Liver (tissue), 9 donors: Measurements from ENCODE around the gene SLC16A2. TPM values are rescaled to one million over a fixed set of nuclear protein-coding genes. Genes with fewer than 3 reads are reported as not detected.

Experiments
- DNase-seq: peaks from one replicate; pipeline ENCODE4 v3.0.0-alpha.2; 2017; ENCODE audit warnings: low spot score
- H3K27ac ChIP-seq, 2 donors: one replicate each; pipeline ENCODE4 v1.7.0; 2013; ENCODE audit warnings: inconsistent platforms in 2 of 2, low read length in 2 of 2, control low read depth in 1 of 2, low read depth in 1 of 2, mild to moderate bottlenecking in 1 of 2
- H3K27me3 ChIP-seq, 4 donors: one replicate each; pipeline versions ENCODE4 v1.6.1 to v1.7.0; 2013; ENCODE audit warnings: low read length in 3 of 4, inconsistent platforms in 1 of 4, mild to moderate bottlenecking in 1 of 4, moderate library complexity in 1 of 4; ENCODE audit not compliant: control insufficient read depth in 4 of 4, insufficient read depth in 4 of 4
- H3K36me3 ChIP-seq, 4 donors: one replicate each; pipeline versions ENCODE4 v1.6.1 to v1.7.0; 2013; ENCODE audit warnings: low read length in 3 of 4, mild to moderate bottlenecking in 3 of 4, low read depth in 1 of 4, moderate library complexity in 1 of 4; ENCODE audit not compliant: control insufficient read depth in 4 of 4, insufficient read depth in 3 of 4
- H3K4me1 ChIP-seq, 4 donors: one replicate each; pipeline versions ENCODE4 v1.6.1 to v1.7.0; 2013; ENCODE audit warnings: low read length in 3 of 4, mild to moderate bottlenecking in 3 of 4, moderate library complexity in 1 of 4; ENCODE audit not compliant: control insufficient read depth in 4 of 4, insufficient read depth in 4 of 4
- H3K4me3 ChIP-seq, 3 donors: one replicate each; pipeline versions ENCODE4 v1.6.1 to v1.7.0; 2013; ENCODE audit warnings: low read length in 3 of 3, control low read depth in 1 of 3, low read depth in 1 of 3, mild to moderate bottlenecking in 1 of 3
- H3K9ac ChIP-seq, 2 donors: one replicate each; pipeline ENCODE4 v1.7.0; 2013; ENCODE audit warnings: low read length in 2 of 2, mild to moderate bottlenecking in 2 of 2, moderate library complexity in 2 of 2, control low read depth in 1 of 2, low read depth in 1 of 2
- H3K9me3 ChIP-seq, 4 donors: one replicate each; pipeline versions ENCODE4 v1.6.1 to v1.7.0; 2013; ENCODE audit warnings: low read length in 3 of 4; ENCODE audit not compliant: control insufficient read depth in 4 of 4
- EGR1 ChIP-seq, 2 donors: IDR thresholded peaks; 2 replicates each; pipeline ENCODE4 v1.6.1; 2016 to 2018; ENCODE audit warnings: antibody characterized with exemption in 2 of 2, low read depth in 2 of 2
- FOXA1 ChIP-seq: IDR thresholded peaks from 2 replicates; pipeline ENCODE4 v1.6.1; 2016; ENCODE audit warnings: antibody characterized with exemption
- FOXA2 ChIP-seq: IDR thresholded peaks from 2 replicates; pipeline ENCODE4 v1.6.1; 2016; ENCODE audit warnings: antibody characterized with exemption
- HNF4A ChIP-seq, 2 donors: conservative IDR thresholded peaks; 2 replicates each; pipeline ENCODE4 v1.6.1; 2016; ENCODE audit warnings: antibody characterized with exemption in 2 of 2, mild to moderate bottlenecking in 2 of 2
- HNF4G ChIP-seq: IDR thresholded peaks from 2 replicates; pipeline ENCODE4 v1.6.1; 2016; ENCODE audit warnings: antibody characterized with exemption
- JUND ChIP-seq, 2 donors: IDR thresholded peaks; 2 replicates each; pipeline ENCODE4 v1.6.1; 2016; ENCODE audit warnings: antibody characterized with exemption in 2 of 2
- NR2F2 ChIP-seq: IDR thresholded peaks from 2 replicates; pipeline ENCODE4 v1.6.1; 2016; ENCODE audit warnings: antibody characterized with exemption
- RAD21 ChIP-seq, 2 donors: IDR thresholded peaks; 2 replicates each; pipeline ENCODE4 v1.6.1; 2016; ENCODE audit warnings: antibody characterized with exemption in 2 of 2, mild to moderate bottlenecking in 2 of 2
- RXRA ChIP-seq, 2 donors: IDR thresholded peaks; 2 replicates each; pipeline ENCODE4 v1.6.1; 2017 to 2018; ENCODE audit warnings: antibody characterized with exemption in 2 of 2, mild to moderate bottlenecking in 1 of 2
- SP1 ChIP-seq: IDR thresholded peaks from 2 replicates; pipeline ENCODE4 v1.6.1; 2018; ENCODE audit warnings: antibody characterized with exemption, mild to moderate bottlenecking
- TAF1 ChIP-seq: conservative IDR thresholded peaks from 2 replicates; pipeline ENCODE4 v1.6.1; 2016; ENCODE audit warnings: antibody characterized with exemption, mild to moderate bottlenecking
- YY1 ChIP-seq: IDR thresholded peaks from 2 replicates; pipeline ENCODE4 v1.6.1; 2016; ENCODE audit warnings: antibody characterized with exemption, mild to moderate bottlenecking
- WGBS: extraction: QIAGEN DNeasy Blood & Tissue Kit; methylation state at CpG from one replicate; pipeline ENCODE4 v1.1.7; 2013; 5-methylcytosine and 5-hydroxymethylcytosine counted together
- polyA plus RNA-seq, 2 donors: library from polyadenylated mRNA; stranded (reverse) in 1 of 2; unstranded in 1 of 2; fragments of 200-250 nt in 1 of 2; fragments of >200 nt in 1 of 2; fragmentation: Nextera tagmentation in 1 of 2; extraction: Ambion mirVana in 1 of 2; gene quantifications; one replicate each; pipeline versions ENCODE4 v1.2.1 to v1.2.3, GENCODE V29; 2013 to 2015
- total RNA-seq, 2 donors: library from RNA; depleted of rRNA; stranded (reverse); fragments of >200 nt; gene quantifications; one replicate each; pipeline ENCODE4 v1.2.3, GENCODE V29; 2014
- TF ChIP-seq, protein P1 (sequence below): fragments of 150-350 bp; IDR thresholded peaks from 2 replicates; pipeline ENCODE4 v1.5.1; 2017; ENCODE audit warnings: improper control_type of control experiment, low read depth, low read length; ENCODE audit not compliant: missing input control
- TF ChIP-seq, protein P2 (sequence below): IDR thresholded peaks from 2 replicates; pipeline ENCODE4 v1.6.1; 2016; ENCODE audit warnings: antibody characterized with exemption
- TF ChIP-seq, protein P3 (sequence below): IDR thresholded peaks from 2 replicates; pipeline ENCODE4 v1.6.1; 2016; ENCODE audit warnings: antibody characterized with exemption
- donor health status: healthy.
- donor health status: healthy.
- donor health status: healthy.
- donor health status: healthy.
- donor health status: healthy.

The SLC16A2 gene
- total and polyA plus RNA-seq, 4 donors, result 10.0 to 32.7 (median 21.9) TPM

DNA sequence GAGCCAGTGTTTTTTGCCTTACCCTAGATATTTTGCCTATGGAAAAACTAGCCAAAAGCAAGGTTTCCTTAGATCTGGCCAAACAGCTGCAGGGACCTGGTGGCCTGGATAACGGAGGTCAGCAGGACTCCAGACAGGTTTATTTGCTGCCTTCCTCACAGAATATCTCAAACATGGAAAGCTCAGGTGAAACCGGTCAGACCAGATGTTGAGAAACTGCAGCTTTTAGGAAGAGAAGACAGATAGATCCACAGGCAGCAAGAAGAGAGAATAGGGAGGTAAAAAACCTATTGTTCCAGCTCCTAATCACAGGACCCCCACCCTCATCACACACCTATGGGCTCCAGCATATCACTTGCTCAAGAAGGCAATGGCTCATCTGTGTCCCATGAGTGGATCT is 16.2 kb downstream of the SLC16A2 start (continued):
- TF ChIP-seq, protein P1, sequence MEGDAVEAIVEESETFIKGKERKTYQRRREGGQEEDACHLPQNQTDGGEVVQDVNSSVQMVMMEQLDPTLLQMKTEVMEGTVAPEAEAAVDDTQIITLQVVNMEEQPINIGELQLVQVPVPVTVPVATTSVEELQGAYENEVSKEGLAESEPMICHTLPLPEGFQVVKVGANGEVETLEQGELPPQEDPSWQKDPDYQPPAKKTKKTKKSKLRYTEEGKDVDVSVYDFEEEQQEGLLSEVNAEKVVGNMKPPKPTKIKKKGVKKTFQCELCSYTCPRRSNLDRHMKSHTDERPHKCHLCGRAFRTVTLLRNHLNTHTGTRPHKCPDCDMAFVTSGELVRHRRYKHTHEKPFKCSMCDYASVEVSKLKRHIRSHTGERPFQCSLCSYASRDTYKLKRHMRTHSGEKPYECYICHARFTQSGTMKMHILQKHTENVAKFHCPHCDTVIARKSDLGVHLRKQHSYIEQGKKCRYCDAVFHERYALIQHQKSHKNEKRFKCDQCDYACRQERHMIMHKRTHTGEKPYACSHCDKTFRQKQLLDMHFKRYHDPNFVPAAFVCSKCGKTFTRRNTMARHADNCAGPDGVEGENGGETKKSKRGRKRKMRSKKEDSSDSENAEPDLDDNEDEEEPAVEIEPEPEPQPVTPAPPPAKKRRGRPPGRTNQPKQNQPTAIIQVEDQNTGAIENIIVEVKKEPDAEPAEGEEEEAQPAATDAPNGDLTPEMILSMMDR, result no peak

DNA sequence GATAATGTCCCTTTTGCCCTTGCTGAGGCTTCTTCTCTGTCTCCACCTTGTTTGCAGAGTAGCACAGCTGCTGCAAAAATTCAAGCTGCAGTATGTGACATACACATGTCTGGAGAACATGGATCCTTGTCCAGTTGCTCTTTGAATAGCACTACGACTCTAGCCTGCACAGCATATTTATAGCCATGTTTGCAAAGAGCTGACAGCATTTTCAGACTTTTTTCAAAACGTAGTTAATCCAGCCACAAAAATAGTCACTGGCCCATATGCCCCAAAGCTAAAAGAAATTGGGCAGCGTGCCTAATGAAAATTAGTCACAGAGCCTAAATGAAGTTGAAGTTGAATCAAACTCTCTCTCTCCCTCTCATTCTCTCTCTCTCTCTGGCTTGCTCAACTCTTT is 17.5 kb downstream of the SLC16A2 start:
- H3K4me3 ChIP-seq, result no peak overlapping the region
- TF ChIP-seq, protein P1, result no peak
- no peak for TF ChIP-seq RAD21 (IDR thresholded peaks at IDR 0.05)
- no peak for TF ChIP-seq JUND (IDR thresholded peaks at IDR 0.05)
- TF ChIP-seq HNF4G, result no peak
- TF ChIP-seq FOXA2, result no peak
- TF ChIP-seq, protein P2, sequence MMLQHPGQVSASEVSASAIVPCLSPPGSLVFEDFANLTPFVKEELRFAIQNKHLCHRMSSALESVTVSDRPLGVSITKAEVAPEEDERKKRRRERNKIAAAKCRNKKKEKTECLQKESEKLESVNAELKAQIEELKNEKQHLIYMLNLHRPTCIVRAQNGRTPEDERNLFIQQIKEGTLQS, result no peak
- no peak for TF ChIP-seq YY1
- H3K9me3 ChIP-seq, result no peaks in the 10 kb centered on the region
- WGBS, result 88% methylated on average over 3 of the region's 3 CpGs
- no peaks in the 10 kb centered on the region for H3K36me3 ChIP-seq
- no peaks in the 10 kb centered on the region for H3K27me3 ChIP-seq
- H3K27ac ChIP-seq, result no peak overlapping the region
- H3K4me1 ChIP-seq, result no peaks in the 10 kb centered on the region
- H3K9ac ChIP-seq, result no peak overlapping the region
- DNase-seq, result no peak

DNA sequence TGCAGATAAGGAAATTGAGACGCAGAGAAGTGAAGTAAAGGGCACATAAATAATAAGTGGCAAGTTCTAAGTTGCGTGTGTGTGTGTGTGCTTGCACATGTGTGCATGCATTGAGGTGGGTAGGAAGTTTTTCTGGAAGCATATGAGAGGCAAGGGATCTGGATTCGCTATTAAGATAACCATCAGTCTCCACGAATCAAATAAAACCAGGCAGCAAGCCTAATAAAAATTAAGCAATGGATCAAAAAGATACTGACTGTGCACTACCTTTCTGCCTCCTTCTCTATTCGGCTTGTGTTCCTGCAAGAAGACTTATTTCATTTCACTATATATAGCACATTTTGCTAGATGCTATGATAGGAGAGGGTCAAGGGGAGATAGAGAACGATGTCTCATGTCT is 23.8 kb downstream of the SLC16A2 start:
- Histone ChIP-seq H3K27me3 (no peaks in the 10 kb centered on the region), H3K27ac (no peak overlapping the region), H3K4me3 (no peak overlapping the region), H3K9ac (no peak overlapping the region), H3K36me3 (no peaks in the 10 kb centered on the region), H3K4me1 (no peaks in the 10 kb centered on the region), H3K9me3 (no peaks in the 10 kb centered on the region)
- 90% methylated on average over 6 of the region's 6 CpGs for WGBS
- DNase-seq, result no peak
- TF ChIP-seq FOXA2, result no peak
- TF ChIP-seq EGR1 (IDR thresholded peaks at IDR 0.05; ENCODE audit: low read depth in 2 of 2), result no peak

DNA sequence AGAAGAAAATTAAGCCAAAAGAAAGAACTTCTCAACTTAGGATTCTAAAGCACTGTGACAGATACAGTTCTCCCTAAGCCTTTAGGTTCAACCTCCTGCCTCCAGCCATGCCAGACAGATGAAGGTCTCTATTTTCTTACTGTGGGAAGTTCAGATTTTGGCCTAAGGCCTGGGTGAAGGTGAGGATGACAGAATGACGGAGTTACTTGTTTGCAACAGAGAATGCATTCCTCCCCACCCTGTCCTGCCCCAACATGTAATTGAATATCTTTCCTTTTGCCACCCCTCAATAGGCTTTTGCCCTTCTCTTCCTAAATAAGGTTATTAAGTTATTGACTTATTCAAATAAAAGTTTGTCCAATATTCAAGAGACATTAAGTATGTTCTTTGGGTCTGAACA is 25.6 kb downstream of the SLC16A2 start:
- H3K27me3 ChIP-seq, result no peaks in the 10 kb centered on the region
- DNase-seq, result no peak
- WGBS, result 90% methylated on average over 1 of the region's 1 CpG
- peaks cover 0 to 3% (median 1%) of the 10 kb centered on the region in 4 donors for H3K4me1 ChIP-seq
- H3K9ac ChIP-seq, result no peak overlapping the region
- H3K27ac ChIP-seq, result no peak overlapping the region
- H3K4me3 ChIP-seq, result no peak overlapping the region
- H3K36me3 ChIP-seq, result no peaks in the 10 kb centered on the region
- H3K9me3 ChIP-seq, result no peaks in the 10 kb centered on the region
- TF ChIP-seq RAD21 (IDR thresholded peaks at IDR 0.05), result no peak
- no peak for TF ChIP-seq JUND (IDR thresholded peaks at IDR 0.05)
- no peak for TF ChIP-seq SP1
- TF ChIP-seq HNF4A (conservative IDR thresholded peaks at IDR 0.05), result no peak
- no peak for TF ChIP-seq FOXA1
- TF ChIP-seq YY1, result no peak
- no peak for TF ChIP-seq NR2F2
- TF ChIP-seq HNF4G, result no peak
- TF ChIP-seq TAF1, result no peak
- TF ChIP-seq RXRA (IDR thresholded peaks at IDR 0.05), result no peak
- no peak for TF ChIP-seq EGR1 (IDR thresholded peaks at IDR 0.05; ENCODE audit: low read depth in 2 of 2)
- TF ChIP-seq, protein P3, sequence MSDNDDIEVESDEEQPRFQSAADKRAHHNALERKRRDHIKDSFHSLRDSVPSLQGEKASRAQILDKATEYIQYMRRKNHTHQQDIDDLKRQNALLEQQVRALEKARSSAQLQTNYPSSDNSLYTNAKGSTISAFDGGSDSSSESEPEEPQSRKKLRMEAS, result no peak
- TF ChIP-seq, protein P2, result no peak
- no peak for TF ChIP-seq FOXA2
